ENCODE measurements around the gene MYEOV. TPM values are rescaled to one million over a fixed set of nuclear protein-coding genes. Genes with fewer than 3 reads are reported as not detected.

MYEOV gene
- total and polyA plus RNA-seq, 5 donors from 2014 or later = 1.0 TPM; not detected in 4

DNA sequence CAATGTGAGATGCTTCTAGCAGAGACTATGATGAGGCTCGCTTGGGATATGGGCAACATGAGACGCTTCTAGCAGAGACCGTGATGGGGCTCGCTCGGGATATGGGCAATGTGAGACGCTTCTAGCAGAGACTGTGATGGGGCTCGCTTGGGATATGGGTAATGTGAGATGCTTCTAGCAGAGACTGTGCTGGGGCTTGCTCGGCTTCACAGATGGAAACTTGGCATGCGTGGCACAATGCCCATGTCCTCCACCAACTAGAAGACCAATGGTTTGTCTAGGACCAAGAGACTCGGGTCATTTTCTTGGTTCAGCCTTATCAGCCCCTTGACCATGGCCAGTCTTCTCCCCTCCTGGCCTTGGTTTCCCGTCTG, 7.1 kb downstream of the MYEOV start:
- H3K27me3 ChIP-seq (ENCODE audit: control insufficient read depth, insufficient read depth, low read length) = no peaks in the 10 kb centered on the region
- ATAC-seq (ENCODE audit: low read depth in 2 of 2) (no peak), DNase-seq (no peak)
- H3K4me1 ChIP-seq (ENCODE audit: control insufficient read depth, insufficient read depth, low read length, poor library complexity, severe bottlenecking) = peaks cover 29% of the 10 kb centered on the region
- no peaks in the 10 kb centered on the region for H3K36me3 ChIP-seq (ENCODE audit: control insufficient read depth, insufficient read depth, low read length)
- peaks cover 4% of the 10 kb centered on the region for H3K27me3 Mint-ChIP-seq
- peak overlapping the region in 1 of 3 donors; percentile 92 for H3K27ac Mint-ChIP-seq
- H3K27ac ChIP-seq (ENCODE audit: insufficient read depth, low read length, poor library complexity, severe bottlenecking) = no peak overlapping the region
- peak overlapping the region in 1 of 4 donors; percentile 77 for H3K4me3 Mint-ChIP-seq
- peaks cover 0 to 2% (median 0%) of the 10 kb centered on the region in 7 donors for H3K9me3 Mint-ChIP-seq
- H3K9me3 ChIP-seq (ENCODE audit: control insufficient read depth in 2 of 2, low read length in 2 of 2) = no peaks in the 10 kb centered on the region
- H3K4me1 Mint-ChIP-seq = peaks cover 4 to 43% (median 16%) of the 10 kb centered on the region in 4 donors
- no peaks in the 10 kb centered on the region for H3K36me3 Mint-ChIP-seq
- H3K4me3 ChIP-seq (ENCODE audit: low read depth, low read length) = no peak overlapping the region

- no peak for DNase-seq
- H3K9me3 Mint-ChIP-seq = peaks cover 0 to 2% (median 0%) of the 10 kb centered on the region in 7 donors
- ATAC-seq (ENCODE audit: low read depth in 2 of 2) = no peak
- H3K4me1 Mint-ChIP-seq = peaks cover 4 to 37% (median 12%) of the 10 kb centered on the region in 4 donors
- peaks cover 23% of the 10 kb centered on the region for H3K4me1 ChIP-seq (ENCODE audit: control insufficient read depth, insufficient read depth, low read length, poor library complexity, severe bottlenecking)
- no peaks in the 10 kb centered on the region for H3K36me3 ChIP-seq (ENCODE audit: control insufficient read depth, insufficient read depth, low read length)
- H3K27ac ChIP-seq (ENCODE audit: insufficient read depth, low read length, poor library complexity, severe bottlenecking) = no peak overlapping the region
- peaks cover 4% of the 10 kb centered on the region for H3K27me3 Mint-ChIP-seq
- no peaks in the 10 kb centered on the region for H3K36me3 Mint-ChIP-seq
- H3K27ac Mint-ChIP-seq = peak overlapping the region in 1 of 3 donors; percentile 85
- H3K27me3 ChIP-seq (ENCODE audit: control insufficient read depth, insufficient read depth, low read length) = no peaks in the 10 kb centered on the region
- no peak overlapping the region for H3K4me3 Mint-ChIP-seq
- H3K9me3 ChIP-seq (ENCODE audit: control insufficient read depth in 2 of 2, low read length in 2 of 2) = no peaks in the 10 kb centered on the region
- H3K4me3 ChIP-seq (ENCODE audit: low read depth, low read length) = no peak overlapping the region
Measured at GRCh38 chr11:69301455-69302401, 7.8 kb downstream of the MYEOV start.

- Mint-ChIP-seq H3K27ac (no peak overlapping the region), H3K4me3 (no peak overlapping the region), H3K9me3 (peaks cover 0 to 2% (median 0%) of the 10 kb centered on the region in 7 donors), H3K36me3 (no peaks in the 10 kb centered on the region), H3K4me1 (peaks cover 4 to 29% (median 6%) of the 10 kb centered on the region in 4 donors), H3K27me3 (peaks cover 4% of the 10 kb centered on the region)
- Histone ChIP-seq H3K4me1 (ENCODE audit: control insufficient read depth, insufficient read depth, low read length, poor library complexity, severe bottlenecking) (peaks cover 15% of the 10 kb centered on the region), H3K27ac (ENCODE audit: insufficient read depth, low read length, poor library complexity, severe bottlenecking) (no peak overlapping the region), H3K27me3 (ENCODE audit: control insufficient read depth, insufficient read depth, low read length) (no peaks in the 10 kb centered on the region), H3K4me3 (ENCODE audit: low read depth, low read length) (no peak overlapping the region), H3K36me3 (ENCODE audit: control insufficient read depth, insufficient read depth, low read length) (no peaks in the 10 kb centered on the region), H3K9me3 (ENCODE audit: control insufficient read depth in 2 of 2, low read length in 2 of 2) (no peaks in the 10 kb centered on the region)
- ATAC-seq (ENCODE audit: low read depth in 2 of 2) = no peak
- DNase-seq = no peak
Measured at GRCh38 chr11:69302447-69303020, 8.6 kb downstream of the MYEOV start.

GRCh38 chr11:69303427-69303826, 9.5 kb downstream of the MYEOV start:
- Mint-ChIP-seq H3K4me1 (peaks cover 0 to 20% (median 2%) of the 10 kb centered on the region in 4 donors), H3K27ac (no peak overlapping the region), H3K4me3 (no peak overlapping the region), H3K36me3 (no peaks in the 10 kb centered on the region), H3K27me3 (peaks cover 4% of the 10 kb centered on the region), H3K9me3 (peaks cover 0 to 2% (median 0%) of the 10 kb centered on the region in 7 donors)
- H3K36me3 ChIP-seq (ENCODE audit: control insufficient read depth, insufficient read depth, low read length) = no peaks in the 10 kb centered on the region
- H3K27ac ChIP-seq (ENCODE audit: insufficient read depth, low read length, poor library complexity, severe bottlenecking) = no peak overlapping the region
- no peaks in the 10 kb centered on the region for H3K9me3 ChIP-seq (ENCODE audit: control insufficient read depth in 2 of 2, low read length in 2 of 2)
- DNase-seq = no peak
- H3K4me3 ChIP-seq (ENCODE audit: low read depth, low read length) = no peak overlapping the region
- H3K4me1 ChIP-seq (ENCODE audit: control insufficient read depth, insufficient read depth, low read length, poor library complexity, severe bottlenecking) = peaks cover 6% of the 10 kb centered on the region
- no peaks in the 10 kb centered on the region for H3K27me3 ChIP-seq (ENCODE audit: control insufficient read depth, insufficient read depth, low read length)
- ATAC-seq (ENCODE audit: low read depth in 2 of 2) = no peak

- Histone ChIP-seq H3K4me3 (ENCODE audit: low read depth, low read length) (no peak overlapping the region), H3K4me1 (ENCODE audit: control insufficient read depth, insufficient read depth, low read length, poor library complexity, severe bottlenecking) (no peaks in the 10 kb centered on the region), H3K27ac (ENCODE audit: insufficient read depth, low read length, poor library complexity, severe bottlenecking) (no peak overlapping the region), H3K9me3 (ENCODE audit: control insufficient read depth in 2 of 2, low read length in 2 of 2) (no peaks in the 10 kb centered on the region), H3K27me3 (ENCODE audit: control insufficient read depth, insufficient read depth, low read length) (no peaks in the 10 kb centered on the region), H3K36me3 (ENCODE audit: control insufficient read depth, insufficient read depth, low read length) (no peaks in the 10 kb centered on the region)
- H3K4me1 Mint-ChIP-seq = peaks cover 0 to 12% (median 2%) of the 10 kb centered on the region in 4 donors
- H3K36me3 Mint-ChIP-seq = no peaks in the 10 kb centered on the region
- peak overlapping the region in 1 of 3 donors; percentile 48 for H3K27ac Mint-ChIP-seq
- peaks cover 4% of the 10 kb centered on the region for H3K27me3 Mint-ChIP-seq
- H3K9me3 Mint-ChIP-seq = peaks cover 0 to 2% (median 0%) of the 10 kb centered on the region in 7 donors
- ATAC-seq (ENCODE audit: low read depth in 2 of 2) (no peak), DNase-seq (no peak)
- no peak overlapping the region for H3K4me3 Mint-ChIP-seq
Measured at GRCh38 chr11:69304258-69304657, 10.3 kb downstream of the MYEOV start.

GRCh38 chr11:69304686-69305085, 10.7 kb downstream of the MYEOV start:
- Histone ChIP-seq H3K27ac (ENCODE audit: insufficient read depth, low read length, poor library complexity, severe bottlenecking) (no peak overlapping the region), H3K9me3 (ENCODE audit: control insufficient read depth in 2 of 2, low read length in 2 of 2) (no peaks in the 10 kb centered on the region), H3K36me3 (ENCODE audit: control insufficient read depth, insufficient read depth, low read length) (no peaks in the 10 kb centered on the region), H3K27me3 (ENCODE audit: control insufficient read depth, insufficient read depth, low read length) (no peaks in the 10 kb centered on the region), H3K4me3 (ENCODE audit: low read depth, low read length) (no peak overlapping the region), H3K4me1 (ENCODE audit: control insufficient read depth, insufficient read depth, low read length, poor library complexity, severe bottlenecking) (no peaks in the 10 kb centered on the region)
- Mint-ChIP-seq H3K36me3 (no peaks in the 10 kb centered on the region), H3K27me3 (peaks cover 4% of the 10 kb centered on the region), H3K4me1 (peaks cover 0 to 12% (median 2%) of the 10 kb centered on the region in 4 donors), H3K27ac (no peak overlapping the region), H3K9me3 (peaks cover 0 to 2% (median 0%) of the 10 kb centered on the region in 7 donors), H3K4me3 (no peak overlapping the region)
- DNase-seq = no peak
- no peak for ATAC-seq (ENCODE audit: low read depth in 2 of 2)

DNA sequence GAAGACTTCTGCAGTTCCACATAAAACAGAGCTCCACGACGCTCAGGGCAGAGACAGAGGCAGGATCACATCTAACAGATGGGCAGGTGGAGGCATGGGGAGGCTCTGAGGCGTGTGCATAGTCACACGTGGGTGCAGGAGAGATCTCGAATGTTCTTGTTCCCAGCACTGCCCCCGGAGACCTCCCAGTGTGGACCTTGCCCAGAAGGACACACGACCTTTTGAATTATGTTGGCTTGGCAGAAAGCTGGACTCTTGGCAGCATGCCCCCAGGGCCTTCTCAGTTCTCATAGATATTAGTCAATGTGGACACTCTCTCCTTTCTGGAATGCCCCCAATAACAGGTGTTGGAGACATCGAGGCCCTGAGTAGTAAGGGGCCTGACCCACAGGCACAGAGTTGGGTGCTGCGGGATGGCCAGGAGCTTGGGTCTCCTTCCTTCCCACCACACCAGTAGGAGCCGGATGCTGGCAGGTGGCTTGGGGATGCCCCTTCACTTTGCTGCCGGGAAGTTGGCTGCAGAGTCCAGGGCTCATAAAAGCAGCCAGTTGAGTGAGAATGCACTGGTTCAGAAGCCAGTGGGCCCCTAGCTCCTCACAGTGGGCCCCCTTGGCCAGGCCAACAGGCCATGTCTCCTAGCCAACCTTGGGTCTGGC, 12.1 kb downstream of the MYEOV start:
- H3K27me3 ChIP-seq (ENCODE audit: control insufficient read depth, insufficient read depth, low read length) = no peaks in the 10 kb centered on the region
- no peaks in the 10 kb centered on the region for H3K4me1 ChIP-seq (ENCODE audit: control insufficient read depth, insufficient read depth, low read length, poor library complexity, severe bottlenecking)
- no peak overlapping the region for H3K27ac ChIP-seq (ENCODE audit: insufficient read depth, low read length, poor library complexity, severe bottlenecking)
- H3K4me1 Mint-ChIP-seq = peaks cover 0 to 3% (median 2%) of the 10 kb centered on the region in 4 donors
- no peak for DNase-seq
- peaks cover 4% of the 10 kb centered on the region for H3K27me3 Mint-ChIP-seq
- no peaks in the 10 kb centered on the region for H3K36me3 Mint-ChIP-seq
- H3K4me3 ChIP-seq (ENCODE audit: low read depth, low read length) = no peak overlapping the region
- peaks cover 0 to 2% (median 0%) of the 10 kb centered on the region in 7 donors for H3K9me3 Mint-ChIP-seq
- no peak overlapping the region for H3K27ac Mint-ChIP-seq
- no peak for ATAC-seq (ENCODE audit: low read depth in 2 of 2)
- H3K9me3 ChIP-seq (ENCODE audit: control insufficient read depth in 2 of 2, low read length in 2 of 2) = no peaks in the 10 kb centered on the region
- no peaks in the 10 kb centered on the region for H3K36me3 ChIP-seq (ENCODE audit: control insufficient read depth, insufficient read depth, low read length)
- no peak overlapping the region for H3K4me3 Mint-ChIP-seq

Measured in CD4-positive, CD25-positive, alpha-beta regulatory T cell (primary cell).